NCI-H774 (cell line): ENCODE measurements around the gene KCNK15.
A peak's percentile ranks its signal among the peaks of the same experiment; 100 is the strongest.

Experiments used
- DNase-seq: peaks from one replicate; lab custom pipeline; 2025; lab: John Stamatoyannopoulos, UW

KCNK15 gene

GRCh38 chr20:44736170-44737021 lies 9.3 kb upstream of the KCNK15 start:
- DNase-seq = no peak

GRCh38 chr20:44737116-44737515 lies 8.5 kb upstream of the KCNK15 start:
- DNase-seq = no peak

- peak; percentile 62 for DNase-seq
These were observed 6.7 kb upstream of the KCNK15 start for GRCh38 chr20:44738813-44739477.

GRCh38 chr20:44739942-44740341 lies 5.7 kb upstream of the KCNK15 start:
- no peak for DNase-seq

- DNase-seq = no peak
These were observed 3.2 kb upstream of the KCNK15 start for GRCh38 chr20:44742304-44743079.

- DNase-seq = no peak
These were observed 2.5 kb upstream of the KCNK15 start for GRCh38 chr20:44743080-44743701.

GRCh38 chr20:44743916-44744655 lies 1.6 kb upstream of the KCNK15 start:
- DNase-seq = no peak

GRCh38 chr20:44745122-44745597 lies 505 bp upstream of the KCNK15 start:
- DNase-seq = no peak

GRCh38 chr20:44746367-44747165 lies 901 bp downstream of the KCNK15 start:
- DNase-seq = peak; percentile 80

GRCh38 chr20:44747166-44748004 lies 1.7 kb downstream of the KCNK15 start:
- DNase-seq = peak; percentile 87

GRCh38 chr20:44748005-44748370 lies 2.3 kb downstream of the KCNK15 start:
- DNase-seq = no peak

- no peak for DNase-seq
These were observed 4.6 kb downstream of the KCNK15 start for GRCh38 chr20:44750081-44750805.

GRCh38 chr20:44752099-44752931 lies 6.7 kb downstream of the KCNK15 start:
- DNase-seq = no peak

- no peak for DNase-seq
These were observed 8.9 kb downstream of the KCNK15 start for GRCh38 chr20:44754554-44754953.

- no peak for DNase-seq
These were observed 10.5 kb downstream of the KCNK15 start for GRCh38 chr20:44756011-44756688.

GRCh38 chr20:44756956-44757355 lies 11.3 kb downstream of the KCNK15 start:
- DNase-seq = no peak
